ENCODE data around the gene SORCS2.

SORCS2 gene

DNA sequence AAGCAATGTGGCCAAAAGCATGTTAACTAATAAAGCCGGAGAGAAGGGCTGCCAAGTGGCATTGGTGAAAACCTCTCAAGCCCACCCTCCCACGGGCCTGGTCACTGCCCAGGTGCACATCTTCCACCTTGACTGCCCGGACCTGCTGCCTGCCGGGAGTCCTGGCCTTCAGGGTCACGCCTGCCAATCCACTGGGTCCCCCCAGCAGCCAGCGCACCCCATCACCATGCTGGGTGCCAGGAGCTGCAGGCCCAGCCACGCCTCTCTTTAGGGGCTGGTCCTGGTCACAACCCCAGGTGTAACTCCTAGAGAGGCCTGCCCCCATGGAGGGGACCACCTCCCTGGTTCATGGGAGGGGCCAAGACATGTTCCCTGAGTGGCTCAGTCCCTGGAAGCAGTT lies 176.0 kb downstream of the SORCS2 start:
- Histone ChIP-seq H3K9ac (ENCODE audit: insufficient read length, low read depth) (no peak overlapping the region), H3K27me3 (ENCODE audit: insufficient read depth, insufficient read length) (no peaks in the 10 kb centered on the region), H3K9me3 (ENCODE audit: insufficient read depth, low read length) (no peaks in the 10 kb centered on the region), H3K36me3 (ENCODE audit: insufficient read depth, insufficient read length, low read length) (no peaks in the 10 kb centered on the region), H3K4me3 (ENCODE audit: insufficient read length, low read depth) (no peak overlapping the region), H3K4me1 (ENCODE audit: insufficient read depth, insufficient read length) (peaks cover 25% of the 10 kb centered on the region)
- TF ChIP-seq YY1 (IDR thresholded peaks at IDR 0.05; ENCODE audit: insufficient read depth, insufficient read length) (no peak), ZNF274 (IDR thresholded peaks at IDR 0.05; ENCODE audit: low read depth, low read length) (no peak), SUZ12 (IDR thresholded peaks at IDR 0.05; ENCODE audit: extremely low read depth, insufficient read depth, insufficient read length) (no peak)
- no peak for DNase-seq (ENCODE audit: low read depth, low spot score)

- Histone ChIP-seq H3K36me3 (ENCODE audit: insufficient read depth, insufficient read length, low read length) (no peaks in the 10 kb centered on the region), H3K9ac (ENCODE audit: insufficient read length, low read depth) (no peak overlapping the region), H3K9me3 (ENCODE audit: insufficient read depth, low read length) (no peaks in the 10 kb centered on the region), H3K4me3 (ENCODE audit: insufficient read length, low read depth) (no peak overlapping the region), H3K4me1 (ENCODE audit: insufficient read depth, insufficient read length) (peaks cover 25% of the 10 kb centered on the region), H3K27me3 (ENCODE audit: insufficient read depth, insufficient read length) (no peaks in the 10 kb centered on the region)
- no peak for DNase-seq (ENCODE audit: low read depth, low spot score)
- no peak for TF ChIP-seq SUZ12 (IDR thresholded peaks at IDR 0.05; ENCODE audit: extremely low read depth, insufficient read depth, insufficient read length)
- no peak for TF ChIP-seq ZNF274 (IDR thresholded peaks at IDR 0.05; ENCODE audit: low read depth, low read length)
- no peak for TF ChIP-seq YY1 (IDR thresholded peaks at IDR 0.05; ENCODE audit: insufficient read depth, insufficient read length)
Measured at GRCh38 chr4:7369511-7369910, 177.2 kb downstream of the SORCS2 start.

DNA sequence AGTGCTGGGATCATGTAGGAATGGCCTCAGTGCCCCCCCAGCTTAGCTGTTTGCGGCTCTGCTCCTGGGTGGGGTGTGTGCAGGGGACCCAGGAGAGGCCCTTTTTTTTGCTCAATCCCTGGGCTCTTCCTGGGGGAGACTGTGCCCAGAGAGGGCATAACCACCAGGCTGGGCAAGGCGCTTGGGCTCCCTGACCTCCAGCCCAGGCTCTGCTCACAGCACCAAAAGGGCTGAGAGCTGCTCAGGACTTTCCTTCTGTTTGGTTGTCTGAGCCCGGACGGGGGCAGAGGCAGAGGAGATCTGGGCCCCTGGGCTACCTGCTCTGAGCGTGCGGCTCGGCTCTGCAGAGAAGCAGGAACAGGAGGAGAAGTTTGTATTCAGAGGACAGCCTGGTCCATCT lies 177.7 kb downstream of the SORCS2 start:
- H3K36me3 ChIP-seq (ENCODE audit: insufficient read depth, insufficient read length, low read length), result no peaks in the 10 kb centered on the region
- DNase-seq (ENCODE audit: low read depth, low spot score), result no peak
- TF ChIP-seq ZNF274 (IDR thresholded peaks at IDR 0.05; ENCODE audit: low read depth, low read length) (no peak), SUZ12 (IDR thresholded peaks at IDR 0.05; ENCODE audit: extremely low read depth, insufficient read depth, insufficient read length) (no peak), YY1 (IDR thresholded peaks at IDR 0.05; ENCODE audit: insufficient read depth, insufficient read length) (no peak)

DNA sequence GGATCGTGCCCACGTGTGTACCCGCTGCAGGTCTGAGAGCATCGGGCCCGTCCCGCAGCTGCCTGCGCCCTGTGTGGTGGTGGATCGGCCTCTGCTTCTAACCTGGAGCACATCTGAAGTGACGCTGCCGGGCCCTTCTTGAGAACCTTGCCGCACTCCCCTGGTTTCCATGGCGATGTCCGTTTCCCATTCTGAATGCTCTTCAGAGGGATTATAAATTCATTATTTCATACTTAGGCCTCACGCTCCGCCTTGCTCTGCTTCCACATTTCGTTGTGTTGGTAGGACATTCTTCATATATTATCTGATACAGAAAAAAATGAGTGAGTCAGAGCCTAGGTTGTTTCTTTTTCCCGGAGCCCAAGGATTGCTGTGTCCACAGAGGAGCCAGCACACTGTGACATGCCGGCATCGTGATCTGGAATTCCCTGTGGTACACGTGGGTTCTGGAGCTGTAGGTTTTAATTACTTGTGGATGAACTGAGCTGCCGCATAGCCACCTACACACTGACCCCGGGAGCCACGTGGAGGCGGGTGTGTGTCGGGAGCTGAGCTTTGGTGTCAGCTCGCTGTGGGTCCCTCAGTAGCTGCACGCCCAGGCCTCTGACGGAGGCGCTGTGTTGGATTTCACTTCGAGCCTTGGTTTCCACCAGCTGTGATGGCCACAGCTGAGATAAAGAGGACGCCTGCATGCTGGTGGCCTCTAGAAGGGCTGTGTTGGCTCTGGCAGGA lies 179.0 kb downstream of the SORCS2 start:
- Histone ChIP-seq H3K4me3 (ENCODE audit: insufficient read length, low read depth) (no peak overlapping the region), H3K4me1 (ENCODE audit: insufficient read depth, insufficient read length) (peaks cover 24% of the 10 kb centered on the region), H3K9ac (ENCODE audit: insufficient read length, low read depth) (no peak overlapping the region), H3K27me3 (ENCODE audit: insufficient read depth, insufficient read length) (no peaks in the 10 kb centered on the region), H3K9me3 (ENCODE audit: insufficient read depth, low read length) (no peaks in the 10 kb centered on the region), H3K36me3 (ENCODE audit: insufficient read depth, insufficient read length, low read length) (no peaks in the 10 kb centered on the region)
- no peak for DNase-seq (ENCODE audit: low read depth, low spot score)
- no peak for TF ChIP-seq SUZ12 (IDR thresholded peaks at IDR 0.05; ENCODE audit: extremely low read depth, insufficient read depth, insufficient read length)
- TF ChIP-seq ZNF274 (IDR thresholded peaks at IDR 0.05; ENCODE audit: low read depth, low read length), result no peak
- TF ChIP-seq YY1 (IDR thresholded peaks at IDR 0.05; ENCODE audit: insufficient read depth, insufficient read length), result no peak

More for the DNA sequence above, 177.7 kb downstream of the SORCS2 start:
- no peaks in the 10 kb centered on the region for H3K9me3 ChIP-seq (ENCODE audit: insufficient read depth, low read length)
- no peak overlapping the region for H3K4me3 ChIP-seq (ENCODE audit: insufficient read length, low read depth)
- peaks cover 25% of the 10 kb centered on the region for H3K4me1 ChIP-seq (ENCODE audit: insufficient read depth, insufficient read length)
- no peaks in the 10 kb centered on the region for H3K27me3 ChIP-seq (ENCODE audit: insufficient read depth, insufficient read length)
- H3K9ac ChIP-seq (ENCODE audit: insufficient read length, low read depth), result no peak overlapping the region

DNA sequence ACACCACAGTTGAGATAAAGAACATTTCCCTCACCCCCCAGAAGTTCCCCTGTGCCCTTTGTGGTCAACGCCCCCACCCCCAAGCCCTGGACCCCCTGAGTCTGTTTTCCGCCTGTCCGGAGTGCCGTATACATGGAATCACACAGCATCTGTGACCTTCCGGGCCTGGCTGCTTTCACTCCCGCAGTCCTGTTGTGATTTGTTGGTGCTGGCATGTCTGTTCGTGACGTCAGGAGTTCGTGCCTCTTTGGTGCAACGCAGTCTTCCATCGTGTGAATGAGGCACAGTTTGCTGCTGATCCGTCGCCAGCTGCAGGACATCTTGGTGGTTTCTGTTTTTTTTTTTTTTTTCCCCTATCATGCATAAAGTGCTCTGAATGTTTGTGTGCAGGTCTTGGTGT lies 180.3 kb downstream of the SORCS2 start:
- peaks cover 13% of the 10 kb centered on the region for H3K4me1 ChIP-seq (ENCODE audit: insufficient read depth, insufficient read length)
- no peaks in the 10 kb centered on the region for H3K27me3 ChIP-seq (ENCODE audit: insufficient read depth, insufficient read length)
- TF ChIP-seq ZNF274 (IDR thresholded peaks at IDR 0.05; ENCODE audit: low read depth, low read length) (no peak), YY1 (IDR thresholded peaks at IDR 0.05; ENCODE audit: insufficient read depth, insufficient read length) (no peak), SUZ12 (IDR thresholded peaks at IDR 0.05; ENCODE audit: extremely low read depth, insufficient read depth, insufficient read length) (no peak)
- no peak overlapping the region for H3K9ac ChIP-seq (ENCODE audit: insufficient read length, low read depth)
- DNase-seq (ENCODE audit: low read depth, low spot score), result no peak
- no peaks in the 10 kb centered on the region for H3K36me3 ChIP-seq (ENCODE audit: insufficient read depth, insufficient read length, low read length)
- H3K9me3 ChIP-seq (ENCODE audit: insufficient read depth, low read length), result no peaks in the 10 kb centered on the region
- no peak overlapping the region for H3K4me3 ChIP-seq (ENCODE audit: insufficient read length, low read depth)

DNA sequence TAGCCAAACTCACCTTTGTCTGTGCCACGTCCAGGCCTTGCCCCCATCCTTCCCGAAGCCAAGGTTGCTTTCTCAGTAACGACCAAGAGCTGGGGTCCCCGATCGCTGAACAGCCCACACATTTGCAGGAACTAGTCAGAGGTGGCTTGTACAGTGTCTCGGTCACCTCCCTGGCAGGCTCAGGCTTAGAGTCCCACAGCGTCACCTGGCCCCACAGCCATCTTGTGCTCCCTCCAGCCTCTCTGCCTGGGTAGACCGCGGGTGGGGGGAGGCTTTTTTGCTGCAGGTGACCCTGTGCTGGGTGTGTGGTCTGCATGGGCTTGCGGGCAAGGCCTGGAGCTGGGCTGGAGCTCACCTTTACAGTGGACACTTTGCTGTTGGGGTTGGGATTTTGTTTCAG lies 182.2 kb downstream of the SORCS2 start:
- peaks cover 2% of the 10 kb centered on the region for H3K4me1 ChIP-seq (ENCODE audit: insufficient read depth, insufficient read length)
- H3K9ac ChIP-seq (ENCODE audit: insufficient read length, low read depth), result no peak overlapping the region
- TF ChIP-seq SUZ12 (IDR thresholded peaks at IDR 0.05; ENCODE audit: extremely low read depth, insufficient read depth, insufficient read length), result no peak
- no peak for TF ChIP-seq ZNF274 (IDR thresholded peaks at IDR 0.05; ENCODE audit: low read depth, low read length)
- no peak for TF ChIP-seq YY1 (IDR thresholded peaks at IDR 0.05; ENCODE audit: insufficient read depth, insufficient read length)
- H3K36me3 ChIP-seq (ENCODE audit: insufficient read depth, insufficient read length, low read length), result no peaks in the 10 kb centered on the region
- H3K27me3 ChIP-seq (ENCODE audit: insufficient read depth, insufficient read length), result no peaks in the 10 kb centered on the region
- DNase-seq (ENCODE audit: low read depth, low spot score), result no peak
- no peak overlapping the region for H3K4me3 ChIP-seq (ENCODE audit: insufficient read length, low read depth)
- no peaks in the 10 kb centered on the region for H3K9me3 ChIP-seq (ENCODE audit: insufficient read depth, low read length)

DNA sequence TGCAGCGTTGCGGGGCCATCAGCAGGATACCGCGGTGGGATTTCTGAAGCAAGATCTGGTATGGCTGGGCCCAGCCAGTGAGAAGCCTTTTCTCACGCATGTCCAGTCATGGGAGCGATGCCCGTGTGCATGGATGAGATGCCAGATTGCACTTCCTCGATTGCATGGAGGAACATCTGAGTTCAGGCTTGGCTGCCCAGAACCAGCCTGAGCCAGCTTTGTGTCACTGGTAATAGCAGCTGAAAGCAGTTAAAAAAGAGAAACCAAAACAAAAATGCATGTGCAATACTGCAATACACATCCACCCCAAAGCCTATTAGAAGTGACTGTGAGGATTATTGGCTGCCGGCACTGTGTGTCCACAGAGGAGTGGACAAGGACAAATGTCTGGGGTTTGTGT lies 183.1 kb downstream of the SORCS2 start:
- H3K9ac ChIP-seq (ENCODE audit: insufficient read length, low read depth), result no peak overlapping the region
- no peak for DNase-seq (ENCODE audit: low read depth, low spot score)
- H3K36me3 ChIP-seq (ENCODE audit: insufficient read depth, insufficient read length, low read length), result no peaks in the 10 kb centered on the region
- H3K9me3 ChIP-seq (ENCODE audit: insufficient read depth, low read length), result no peaks in the 10 kb centered on the region
- H3K4me3 ChIP-seq (ENCODE audit: insufficient read length, low read depth), result no peak overlapping the region
- TF ChIP-seq ZNF274 (IDR thresholded peaks at IDR 0.05; ENCODE audit: low read depth, low read length), result no peak
- no peaks in the 10 kb centered on the region for H3K4me1 ChIP-seq (ENCODE audit: insufficient read depth, insufficient read length)
- H3K27me3 ChIP-seq (ENCODE audit: insufficient read depth, insufficient read length), result no peaks in the 10 kb centered on the region
